Suprapubic skin (tissue), 4 donors: ENCODE data around the gene HIBCH.

ENCODE experiments used
- CTCF ChIP-seq, 2 donors: fragments of 200-600 bp in 1 of 2; fragments of 450-650 bp in 1 of 2; sonication (generic) in 1 of 2; IDR thresholded peaks; one replicate each; pipeline ENCODE4 v1.5.1; 2016 to 2019; ENCODE audit warnings: antibody characterized with exemption in 2 of 2, mild to moderate bottlenecking in 1 of 2, moderate library complexity in 1 of 2
- EP300 ChIP-seq: sonication (generic); formaldehyde crosslinking; IDR thresholded peaks from one replicate; pipeline ENCODE4 v1.6.1; 2017; ENCODE audit warnings: antibody characterized with exemption
- POLR2AphosphoS5 ChIP-seq, 3 donors: sonication (generic); formaldehyde crosslinking; IDR thresholded peaks; one replicate each; pipeline ENCODE4 v1.6.1; 2017; ENCODE audit warnings: antibody characterized with exemption in 3 of 3

- no peak for TF ChIP-seq EP300
- no peak for TF ChIP-seq POLR2AphosphoS5 (IDR thresholded peaks at IDR 0.05)
- no peak for TF ChIP-seq CTCF (IDR thresholded peaks at IDR 0.05)
These were observed 105.0 kb downstream of the HIBCH start for GRCh38 chr2:190214426-190215194.
